GM19463 (cell line): ENCODE data around the gene GRIK2.
A peak's percentile ranks its signal among the peaks of the same experiment; 100 is the strongest.

Experiments used
- ATAC-seq: cut with Tn5 transposase; IDR thresholded peaks from one replicate; pipeline ENCODE4 v1.9.1; 2021; ENCODE audit warnings: mild to moderate bottlenecking, moderate library complexity; ENCODE audit not compliant: unreplicated experiment

GRIK2 gene

DNA sequence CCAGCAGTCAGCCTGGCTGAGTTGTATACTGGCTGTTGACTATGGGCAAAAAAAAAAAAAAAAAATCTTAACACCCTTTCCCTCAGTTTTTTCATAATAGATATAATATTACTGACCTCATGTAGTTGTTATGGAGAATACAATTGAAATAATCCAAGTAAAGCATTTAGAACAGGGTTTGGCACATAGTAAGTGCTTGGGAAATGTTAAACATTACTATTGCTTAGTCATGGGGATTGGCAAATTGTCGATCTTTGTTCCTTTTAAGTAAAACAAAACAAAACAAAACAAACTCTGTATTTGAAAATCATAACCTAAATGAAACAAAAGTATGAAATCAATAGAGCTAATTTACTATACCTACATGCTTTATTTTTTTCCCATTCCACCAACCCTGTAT lies 458.4 kb downstream of the GRIK2 start:
- ATAC-seq, result no peak

DNA sequence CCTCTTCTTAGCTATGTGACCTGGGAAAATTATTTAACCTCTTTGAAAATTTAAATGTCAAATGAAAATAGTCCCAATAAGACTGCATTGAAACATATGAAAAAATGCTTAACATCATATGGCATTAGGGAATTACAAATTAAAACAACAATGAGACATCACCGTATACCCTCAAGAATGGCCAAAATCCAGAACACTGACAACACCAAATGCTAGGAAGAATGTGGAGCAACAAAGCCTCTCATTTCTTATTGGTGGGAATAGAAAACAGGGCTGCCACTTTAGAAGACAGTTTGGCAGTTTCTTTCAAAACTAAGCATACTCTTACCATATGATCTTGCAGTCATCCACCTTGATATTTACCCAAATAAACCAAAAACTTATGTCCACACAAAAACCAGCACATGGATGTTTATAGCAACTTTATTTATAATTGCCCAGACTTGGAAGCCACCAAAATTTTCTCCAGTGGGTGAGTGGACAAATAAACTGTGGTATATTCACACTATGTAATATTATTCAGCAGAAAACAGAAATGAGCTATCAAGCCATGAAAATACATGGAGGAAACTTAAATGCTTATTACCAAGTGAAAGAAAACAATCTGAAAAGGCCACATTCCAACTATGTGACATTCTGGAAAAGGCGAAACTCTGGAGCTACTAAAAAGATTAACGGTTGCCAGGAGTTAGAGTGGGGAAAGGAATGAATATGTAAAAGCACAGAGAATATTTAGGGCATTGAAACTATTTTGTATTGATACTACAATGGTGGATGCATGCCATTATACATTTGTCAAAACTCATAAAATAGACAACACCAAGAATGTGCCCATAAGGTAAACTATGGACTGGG lies 459.9 kb downstream of the GRIK2 start:
- no peak for ATAC-seq

GRCh38 chr6:101876431-101876830 lies 482.9 kb downstream of the GRIK2 start:
- ATAC-seq, result no peak

GRCh38 chr6:101878554-101879276 lies 485.2 kb downstream of the GRIK2 start:
- peak; percentile 35 for ATAC-seq

GRCh38 chr6:101879782-101880181 lies 486.3 kb downstream of the GRIK2 start:
- no peak for ATAC-seq

DNA sequence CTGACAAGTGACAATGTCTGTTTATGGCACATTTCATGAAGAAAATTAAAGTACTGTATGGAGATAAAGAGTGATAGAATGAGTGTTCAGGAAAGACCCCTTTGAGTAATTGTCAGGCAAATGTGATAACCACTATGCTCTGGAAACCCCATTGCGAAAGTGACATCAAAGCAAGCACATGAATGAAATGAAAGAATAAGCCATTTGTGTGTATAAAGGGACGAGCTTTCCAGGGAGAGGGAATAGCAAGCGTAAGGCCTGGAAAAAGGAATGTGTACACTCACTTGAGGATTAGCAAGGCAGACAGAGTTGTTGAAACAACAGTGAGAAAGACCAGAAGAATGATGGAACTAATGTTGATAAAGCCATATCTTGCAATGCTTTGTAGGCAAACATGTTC lies 490.0 kb downstream of the GRIK2 start:
- ATAC-seq, result no peak

- no peak for ATAC-seq
Observed at GRCh38 chr6:101887532-101887931, 494.0 kb downstream of the GRIK2 start.

DNA sequence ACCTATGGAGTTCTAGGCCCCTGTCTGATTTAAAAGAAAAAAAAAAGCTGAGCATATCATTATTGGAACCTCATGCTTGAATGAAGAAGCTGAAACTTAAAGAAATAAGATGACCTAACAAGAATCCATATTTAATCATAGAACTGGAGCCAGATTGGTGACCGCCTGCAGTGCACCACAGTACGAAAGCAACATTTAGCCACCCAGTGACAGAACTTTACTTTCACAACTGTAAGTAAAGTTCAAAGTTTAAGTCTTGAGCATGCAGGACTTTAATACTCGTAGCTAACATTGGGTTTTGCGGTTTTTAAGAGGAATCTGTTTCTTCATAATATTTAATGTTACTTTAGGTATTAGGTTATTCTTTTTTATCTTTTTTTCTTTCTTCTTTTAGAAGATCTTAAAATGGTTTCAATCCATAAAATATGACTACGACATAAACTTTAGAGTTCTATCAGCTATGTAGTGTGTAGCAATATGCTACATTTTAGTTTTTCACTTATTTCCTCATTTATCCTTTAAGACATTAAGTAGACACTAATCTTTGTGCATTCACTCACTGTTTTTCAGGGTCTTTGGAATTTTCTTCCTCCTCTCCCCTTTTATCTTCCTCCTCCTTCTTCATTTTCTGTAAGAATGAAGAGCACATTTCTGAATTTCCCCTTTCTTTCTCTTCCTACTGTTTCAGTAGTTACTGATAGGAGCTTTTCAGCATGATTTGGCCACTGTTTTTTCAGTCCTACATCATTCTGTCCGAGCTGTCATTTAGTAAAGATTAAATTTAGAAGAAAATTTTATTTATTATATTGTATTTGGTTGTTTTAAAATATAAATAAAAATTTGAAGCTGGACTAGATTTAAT lies 514.1 kb downstream of the GRIK2 start:
- ATAC-seq, result no peak

- no peak for ATAC-seq
Observed at GRCh38 chr6:101909366-101909765, 515.9 kb downstream of the GRIK2 start.

DNA sequence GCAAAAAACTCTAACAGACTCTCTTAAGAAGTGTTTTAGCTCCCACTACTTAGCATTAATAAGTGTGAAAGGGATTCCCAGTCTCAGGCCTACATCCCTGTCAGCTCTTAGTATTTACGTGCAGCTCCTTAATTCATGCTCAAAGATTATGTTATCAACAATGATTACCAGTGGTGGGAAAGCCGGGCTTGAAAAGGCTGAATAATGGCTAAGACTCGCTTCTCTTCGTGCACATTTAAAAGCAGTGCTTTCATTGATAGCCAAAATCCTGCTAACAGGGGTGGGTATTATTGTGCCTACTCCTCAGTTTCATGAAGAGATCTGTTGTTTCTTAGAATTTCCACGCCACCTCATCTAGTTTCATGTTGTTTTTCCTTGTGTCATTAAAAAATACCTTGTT lies 518.8 kb downstream of the GRIK2 start:
- no peak for ATAC-seq

DNA sequence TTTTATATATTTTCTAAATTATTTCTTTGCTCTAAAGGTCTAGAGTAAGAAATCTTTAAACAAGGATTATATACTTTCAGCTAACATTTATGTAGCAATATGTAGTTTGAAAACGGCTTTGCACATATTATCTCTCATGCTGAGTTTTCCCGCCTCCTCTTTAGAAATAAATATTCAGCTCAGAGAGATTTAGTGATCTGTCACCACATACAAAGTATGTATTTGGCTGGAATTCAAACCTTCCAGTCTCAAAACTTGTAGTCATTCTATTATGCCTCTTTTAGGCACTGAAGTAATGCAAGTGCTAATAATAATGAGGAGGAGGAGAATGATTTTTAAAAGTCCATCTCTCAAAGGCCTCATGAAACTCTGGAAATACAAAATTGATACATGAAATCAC lies 525.0 kb downstream of the GRIK2 start:
- no peak for ATAC-seq

GRCh38 chr6:101921829-101922450 lies 528.4 kb downstream of the GRIK2 start:
- ATAC-seq, result no peak

DNA sequence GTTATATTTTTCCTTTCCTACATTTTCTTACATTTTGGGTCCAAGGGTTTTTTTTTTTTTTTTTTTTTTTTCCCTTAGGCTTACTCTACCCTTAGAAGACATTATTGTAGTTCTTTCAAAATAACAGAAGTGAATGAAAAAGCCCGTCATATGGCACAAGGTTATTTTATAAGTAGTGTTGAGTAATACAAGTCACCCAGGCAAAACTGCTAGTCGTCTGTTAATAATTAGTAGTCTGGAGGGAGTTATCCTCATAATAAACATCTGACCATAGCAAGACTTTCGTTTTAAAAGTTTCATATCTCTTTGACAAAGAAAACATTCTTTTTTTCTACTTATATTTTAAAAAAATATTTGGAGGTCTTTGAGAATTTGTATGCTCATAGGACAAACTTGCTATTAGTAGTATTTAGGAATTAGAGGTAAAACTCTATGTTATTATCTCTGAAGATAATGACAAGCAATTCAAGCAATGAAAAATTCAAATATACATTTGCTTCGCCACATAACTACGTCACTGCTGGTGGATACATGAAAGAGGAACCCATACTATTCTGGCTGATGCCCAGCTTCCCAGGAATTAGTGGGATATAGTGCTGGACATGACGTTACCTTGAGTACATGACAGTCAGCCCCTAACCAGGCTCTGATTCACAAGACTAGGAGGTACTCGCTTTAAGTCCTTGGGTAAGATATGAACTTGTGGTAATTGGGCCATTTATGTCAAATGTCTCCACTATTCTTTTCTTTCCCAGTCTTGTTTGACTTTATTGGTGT lies 532.8 kb downstream of the GRIK2 start:
- ATAC-seq, result no peak

DNA sequence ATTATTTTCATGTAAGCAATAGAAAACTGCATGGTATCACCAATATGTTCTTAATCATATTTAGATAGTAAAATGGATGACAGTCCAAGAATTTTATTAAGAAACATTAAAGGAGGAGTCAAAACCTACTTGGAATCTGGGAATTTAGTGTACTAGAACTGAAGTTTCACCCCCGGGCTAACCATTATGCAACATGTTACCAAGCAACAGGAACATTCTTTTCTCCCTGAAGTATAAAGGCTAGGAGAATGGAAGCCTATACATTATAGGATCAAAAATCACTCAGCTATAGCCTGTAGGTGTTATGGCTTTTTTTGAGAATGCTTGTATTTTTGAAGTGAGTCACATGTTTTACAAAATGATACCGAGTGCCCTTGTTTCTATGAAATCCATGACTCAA lies 538.3 kb downstream of the GRIK2 start:
- no peak for ATAC-seq

DNA sequence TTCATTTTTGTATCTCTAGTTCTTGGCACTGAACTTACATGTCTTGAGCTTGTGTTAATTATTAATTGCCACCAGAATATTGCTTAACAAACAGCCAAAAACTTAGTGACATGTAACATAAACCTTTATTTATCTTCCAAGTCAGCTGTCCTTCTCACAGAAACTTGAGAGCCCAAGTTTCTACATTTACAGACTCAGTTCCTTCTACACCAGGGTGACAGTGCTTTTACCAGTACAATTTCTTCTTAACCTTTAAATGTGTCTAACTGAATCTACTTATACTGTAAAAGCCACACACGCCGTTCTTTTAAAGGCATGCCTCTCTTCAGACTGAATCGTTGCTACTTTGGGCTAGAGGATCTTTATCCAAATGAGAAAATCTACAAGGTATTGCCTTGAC lies 539.2 kb downstream of the GRIK2 start:
- ATAC-seq, result no peak

DNA sequence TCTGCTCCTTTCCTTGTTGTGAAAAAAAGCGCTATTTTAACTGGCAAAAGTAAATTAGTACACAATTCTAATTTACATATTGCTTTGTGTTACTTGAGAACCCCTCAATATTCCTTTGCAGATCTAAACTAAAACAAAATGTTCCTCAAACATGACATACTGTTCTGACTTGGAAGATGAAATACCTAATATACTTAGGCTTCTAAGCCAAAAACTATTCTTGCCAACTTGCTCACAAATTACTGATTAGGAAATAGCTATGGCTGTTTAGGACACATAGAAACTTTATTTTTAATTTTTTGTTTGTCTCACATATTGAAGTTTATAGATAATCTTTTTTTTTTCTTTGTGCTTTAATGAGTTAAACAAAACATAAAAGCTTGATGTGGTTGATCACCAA lies 542.2 kb downstream of the GRIK2 start:
- no peak for ATAC-seq

DNA sequence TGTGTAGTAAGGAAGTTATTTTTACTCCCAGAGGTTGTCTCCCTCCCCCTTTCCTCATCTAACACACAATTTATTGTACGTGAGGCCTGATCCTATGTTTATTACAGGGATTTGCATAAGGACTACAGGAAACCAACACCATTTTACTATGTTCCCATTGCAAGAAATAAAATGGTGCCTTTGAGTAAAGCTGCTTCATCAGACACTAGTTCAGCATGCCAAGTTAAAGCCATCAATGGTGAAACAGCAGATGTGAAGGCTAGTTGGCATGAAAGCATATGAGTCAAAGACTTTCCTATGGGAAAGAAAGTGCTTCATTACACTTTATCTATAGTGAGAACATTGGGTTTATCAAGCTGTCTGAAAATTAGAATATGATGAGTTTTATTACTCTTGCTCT lies 543.0 kb downstream of the GRIK2 start:
- ATAC-seq, result no peak

DNA sequence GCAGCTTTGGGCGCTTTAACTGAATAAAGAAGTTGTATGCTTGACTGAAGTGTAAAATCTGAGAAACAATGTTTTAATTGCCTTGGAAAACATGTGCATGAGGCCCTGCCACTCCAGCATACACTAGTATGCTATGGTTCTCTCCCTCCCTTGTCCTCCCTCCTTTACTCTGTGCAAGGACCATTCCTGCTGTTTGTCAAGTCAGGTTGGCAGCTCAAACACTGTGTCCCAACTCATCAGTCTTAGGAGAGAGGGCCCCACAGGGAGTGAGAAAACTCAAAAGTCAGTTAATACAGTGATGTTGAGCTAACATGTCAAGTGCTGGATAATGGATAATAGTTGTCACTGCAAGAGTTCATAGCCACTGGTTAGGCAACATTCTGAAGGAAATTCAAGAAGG lies 543.6 kb downstream of the GRIK2 start:
- no peak for ATAC-seq

DNA sequence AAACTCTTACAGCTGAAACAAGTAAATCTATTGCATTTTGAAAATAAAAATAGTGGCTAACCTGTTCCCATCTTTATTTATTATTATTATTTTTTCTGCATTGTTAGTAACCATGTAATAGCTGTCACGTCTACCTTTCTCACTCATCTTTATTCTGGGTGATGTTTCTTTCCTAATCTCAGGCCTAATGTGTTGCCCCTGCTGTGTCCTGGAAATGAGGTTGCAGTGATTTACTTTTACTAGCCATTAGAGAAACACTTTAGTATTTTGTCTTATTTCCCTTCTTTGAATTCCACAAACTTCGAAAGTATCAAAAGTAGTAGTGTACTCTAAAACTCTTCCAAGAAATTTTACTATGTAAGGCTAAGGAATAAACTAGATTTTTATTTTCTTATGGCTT lies 546.9 kb downstream of the GRIK2 start:
- no peak for ATAC-seq

GRCh38 chr6:101956961-101957360 lies 563.5 kb downstream of the GRIK2 start:
- no peak for ATAC-seq
